ENCODE results near the gene NQO1.

DNA sequence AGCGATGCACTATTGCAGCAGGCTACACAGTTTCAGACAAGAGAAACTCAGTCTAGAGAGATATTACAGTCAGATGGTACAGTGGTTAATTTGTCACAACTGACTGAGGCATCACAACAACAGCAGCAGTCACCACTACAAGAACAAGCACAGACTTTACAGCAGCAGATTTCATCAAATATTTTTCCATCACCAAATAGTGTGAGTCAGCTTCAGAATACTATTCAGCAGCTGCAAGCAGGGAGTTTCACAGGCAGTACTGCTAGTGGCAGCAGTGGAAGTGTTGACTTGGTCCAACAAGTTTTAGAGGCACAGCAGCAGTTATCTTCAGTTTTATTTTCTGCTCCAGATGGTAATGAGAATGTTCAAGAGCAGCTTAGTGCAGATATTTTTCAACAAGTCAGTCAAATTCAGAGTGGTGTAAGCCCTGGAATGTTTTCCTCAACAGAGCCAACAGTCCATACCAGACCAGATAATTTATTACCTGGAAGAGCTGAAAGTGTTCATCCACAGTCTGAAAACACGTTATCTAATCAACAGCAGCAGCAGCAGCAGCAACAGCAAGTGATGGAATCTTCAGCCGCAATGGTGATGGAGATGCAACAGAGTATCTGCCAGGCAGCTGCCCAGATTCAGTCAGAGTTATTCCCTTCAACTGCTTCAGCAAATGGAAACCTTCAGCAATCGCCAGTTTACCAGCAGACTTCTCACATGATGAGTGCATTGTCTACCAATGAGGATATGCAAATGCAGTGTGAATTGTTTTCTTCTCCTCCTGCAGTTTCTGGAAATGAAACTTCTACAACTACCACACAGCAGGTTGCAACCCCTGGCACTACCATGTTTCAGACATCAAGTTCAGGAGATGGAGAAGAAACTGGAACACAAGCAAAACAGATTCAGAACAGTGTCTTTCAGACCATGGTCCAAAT is 34.1 kb downstream of the NQO1 start:
- TF ChIP-seq POLR2A (IDR thresholded peaks at IDR 0.05), result no peak
- TF ChIP-seq, protein P1, sequence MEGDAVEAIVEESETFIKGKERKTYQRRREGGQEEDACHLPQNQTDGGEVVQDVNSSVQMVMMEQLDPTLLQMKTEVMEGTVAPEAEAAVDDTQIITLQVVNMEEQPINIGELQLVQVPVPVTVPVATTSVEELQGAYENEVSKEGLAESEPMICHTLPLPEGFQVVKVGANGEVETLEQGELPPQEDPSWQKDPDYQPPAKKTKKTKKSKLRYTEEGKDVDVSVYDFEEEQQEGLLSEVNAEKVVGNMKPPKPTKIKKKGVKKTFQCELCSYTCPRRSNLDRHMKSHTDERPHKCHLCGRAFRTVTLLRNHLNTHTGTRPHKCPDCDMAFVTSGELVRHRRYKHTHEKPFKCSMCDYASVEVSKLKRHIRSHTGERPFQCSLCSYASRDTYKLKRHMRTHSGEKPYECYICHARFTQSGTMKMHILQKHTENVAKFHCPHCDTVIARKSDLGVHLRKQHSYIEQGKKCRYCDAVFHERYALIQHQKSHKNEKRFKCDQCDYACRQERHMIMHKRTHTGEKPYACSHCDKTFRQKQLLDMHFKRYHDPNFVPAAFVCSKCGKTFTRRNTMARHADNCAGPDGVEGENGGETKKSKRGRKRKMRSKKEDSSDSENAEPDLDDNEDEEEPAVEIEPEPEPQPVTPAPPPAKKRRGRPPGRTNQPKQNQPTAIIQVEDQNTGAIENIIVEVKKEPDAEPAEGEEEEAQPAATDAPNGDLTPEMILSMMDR (IDR thresholded peaks at IDR 0.05), result no peak

Data from gastroesophageal sphincter (tissue), 3 donors.